Amniotic epithelial cell (primary cell): ENCODE data around the gene ARMH2.
"Not testable (repeated sequence)": the region's sequence is repeated elsewhere in the genome, so short reads cannot be mapped to it uniquely, and the experiment has no call there.

Experiments used
- DNase-seq: peaks from one replicate; pipeline ENCODE4 v3.0.0-alpha.2; 2010; ENCODE audit warnings: low read depth

ARMH2 gene

GRCh38 chr6:24764833-24765828 lies 33.6 kb downstream of the ARMH2 start:
- not testable (repeated sequence) for DNase-seq

DNA sequence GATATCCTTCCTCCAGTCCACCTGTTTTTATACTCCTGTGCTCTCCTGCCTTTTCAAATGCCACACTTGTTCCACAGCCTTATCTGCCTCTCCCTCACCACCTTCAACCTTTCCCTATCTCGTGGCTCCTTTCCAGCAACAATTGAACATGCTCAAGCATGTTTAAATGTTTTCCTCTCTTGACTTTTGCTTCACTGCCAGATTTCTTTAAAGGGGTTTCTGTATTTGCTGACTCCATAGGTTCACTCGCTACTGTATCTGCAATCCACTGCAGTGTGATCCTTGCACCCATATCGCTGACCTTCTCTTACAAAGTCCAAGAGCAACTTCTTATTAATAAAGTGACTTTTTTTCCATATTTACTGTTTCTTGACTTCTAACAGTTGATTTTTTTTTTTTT lies 35.1 kb downstream of the ARMH2 start:
- no peak for DNase-seq

DNA sequence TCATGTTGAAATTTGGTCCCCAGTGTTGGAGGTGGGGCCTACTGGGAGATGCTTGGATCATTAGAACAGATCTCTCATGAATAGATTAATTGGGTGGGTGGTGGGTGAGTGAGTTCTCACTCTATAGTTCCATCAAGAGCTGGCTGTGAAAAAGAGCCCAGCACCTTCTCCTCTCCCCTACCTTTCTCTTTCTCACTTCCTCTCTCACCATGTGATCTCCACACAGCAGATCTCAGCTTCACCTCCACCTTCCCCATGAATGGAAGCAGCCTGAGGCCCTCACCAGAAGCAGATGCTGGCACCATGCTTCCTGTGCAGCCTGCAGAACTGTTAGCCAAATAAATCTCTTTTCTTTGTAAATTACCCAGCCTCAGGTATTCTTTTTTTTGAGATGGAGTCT lies 36.9 kb downstream of the ARMH2 start:
- no peak for DNase-seq

GRCh38 chr6:24761193-24761835 lies 37.4 kb downstream of the ARMH2 start:
- no peak for DNase-seq

DNA sequence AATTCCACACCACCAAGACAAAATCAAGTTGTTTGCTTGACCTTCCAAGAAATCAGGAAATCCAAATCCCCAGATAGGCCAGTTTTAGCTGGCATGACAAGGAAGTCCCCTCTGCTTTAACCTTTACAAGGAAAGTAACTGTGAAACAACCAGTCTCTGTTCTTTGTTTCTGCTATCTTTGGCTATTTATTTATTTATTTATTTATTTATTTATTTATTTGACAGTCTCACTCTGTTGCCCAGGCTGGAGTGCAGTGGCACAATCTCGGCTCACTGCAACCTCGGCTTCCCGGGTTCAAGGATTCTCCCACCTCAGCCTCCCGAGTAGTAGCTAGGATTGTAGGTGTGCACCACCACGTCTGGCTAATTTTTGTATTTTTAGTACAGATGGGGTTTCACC lies 38.5 kb downstream of the ARMH2 start:
- no peak for DNase-seq

DNA sequence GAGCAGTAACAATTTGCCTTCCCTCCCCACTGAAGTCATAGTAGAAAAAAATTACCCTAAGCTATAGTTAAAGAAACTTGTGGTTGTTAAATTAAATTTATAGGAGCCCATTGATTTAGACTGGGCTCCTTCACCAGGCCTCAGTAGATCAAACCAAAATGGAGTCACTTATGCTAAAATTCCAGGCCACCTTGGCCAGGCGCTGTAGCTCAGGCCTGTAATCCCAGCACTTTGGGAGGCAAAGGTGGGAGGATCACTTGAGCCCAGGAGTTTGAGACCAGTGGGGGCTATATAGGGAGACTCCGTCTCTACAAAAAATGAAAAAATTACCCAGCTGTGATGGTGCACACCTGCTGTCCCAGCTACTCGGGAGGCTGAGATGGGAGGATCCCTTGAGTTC lies 39.0 kb downstream of the ARMH2 start:
- DNase-seq = no peak

- no peak for DNase-seq
Measured at GRCh38 chr6:24757611-24758010, 41.1 kb downstream of the ARMH2 start.

DNA sequence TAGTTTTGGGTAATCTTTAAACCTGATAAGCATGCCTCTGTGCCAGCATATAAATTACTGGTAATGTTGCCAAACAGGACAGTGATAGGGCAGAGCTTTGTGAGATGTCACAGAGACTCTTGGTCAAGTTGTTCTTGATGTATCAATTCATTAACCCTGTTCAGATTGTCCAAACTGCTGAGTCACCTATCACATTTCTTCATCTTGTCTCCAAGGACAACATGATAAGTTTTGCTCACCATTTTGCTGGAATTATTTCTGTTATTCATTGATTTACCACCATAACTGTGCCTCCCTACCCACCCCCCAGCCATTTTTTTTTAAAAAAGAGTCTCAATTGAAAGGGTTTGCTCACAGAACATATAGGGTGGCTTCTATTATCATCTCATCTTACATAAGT lies 43.4 kb downstream of the ARMH2 start:
- DNase-seq = peak; percentile 16

DNA sequence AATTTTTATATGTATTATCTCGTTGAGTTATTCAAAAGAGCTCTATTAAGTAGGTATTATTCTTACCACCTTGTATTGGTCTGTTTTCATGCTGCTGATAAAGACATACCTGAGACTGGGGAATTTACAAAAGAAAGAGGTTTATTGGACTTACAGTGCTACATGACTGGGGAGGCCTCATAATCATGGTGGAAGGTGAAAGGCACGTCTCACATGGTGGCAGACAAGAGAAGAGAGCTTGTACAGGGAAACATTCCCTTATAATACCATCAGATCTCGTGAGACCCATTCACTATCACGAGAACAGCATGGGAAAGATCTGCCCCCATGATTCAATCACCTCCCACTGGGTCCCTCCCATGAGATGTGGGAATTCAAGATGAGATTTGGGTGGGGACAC lies 44.3 kb downstream of the ARMH2 start:
- DNase-seq = not testable (repeated sequence)

DNA sequence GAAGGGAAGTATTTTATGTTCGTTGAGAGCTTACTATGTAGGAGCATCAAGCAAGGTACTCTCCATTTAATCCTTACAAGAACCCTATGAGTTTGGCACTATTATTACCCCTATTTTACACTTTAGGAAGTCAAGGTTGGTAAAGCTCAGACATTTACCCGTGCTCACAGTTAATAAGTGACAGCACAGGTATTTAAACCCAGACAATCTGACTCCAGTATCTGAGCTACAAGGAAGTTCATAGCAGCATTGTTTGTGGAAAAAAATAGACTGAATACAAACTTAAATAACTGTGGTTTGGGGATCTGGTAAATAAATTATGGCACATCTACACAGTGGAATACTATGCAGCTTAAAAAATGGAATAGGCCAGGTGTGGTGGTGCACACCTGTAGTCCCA lies 45.2 kb downstream of the ARMH2 start:
- no peak for DNase-seq

- peak; percentile 45 for DNase-seq
Measured at GRCh38 chr6:24752917-24753492, 45.7 kb downstream of the ARMH2 start.

DNA sequence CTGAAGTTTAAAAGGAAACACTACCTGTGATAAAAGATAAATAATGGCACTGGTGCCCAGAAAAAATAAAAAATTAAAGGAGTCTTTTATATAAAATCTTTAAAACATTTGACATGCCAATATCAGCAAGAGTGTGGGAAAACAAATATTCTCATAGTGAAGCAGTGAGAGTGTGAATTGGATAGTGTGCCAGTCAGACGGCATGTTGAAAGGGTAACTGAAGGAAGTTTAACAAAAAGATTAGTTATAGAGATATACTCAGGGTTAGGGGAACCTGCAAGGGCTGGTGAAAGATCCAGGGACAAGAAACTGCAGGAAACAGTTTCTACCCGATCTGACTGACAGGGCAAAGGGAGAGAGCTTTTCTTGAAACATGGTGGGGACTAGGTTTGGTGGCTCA lies 46.2 kb downstream of the ARMH2 start:
- DNase-seq = no peak

- DNase-seq = not testable (repeated sequence)
Measured at GRCh38 chr6:24750878-24751277, 47.8 kb downstream of the ARMH2 start.

DNA sequence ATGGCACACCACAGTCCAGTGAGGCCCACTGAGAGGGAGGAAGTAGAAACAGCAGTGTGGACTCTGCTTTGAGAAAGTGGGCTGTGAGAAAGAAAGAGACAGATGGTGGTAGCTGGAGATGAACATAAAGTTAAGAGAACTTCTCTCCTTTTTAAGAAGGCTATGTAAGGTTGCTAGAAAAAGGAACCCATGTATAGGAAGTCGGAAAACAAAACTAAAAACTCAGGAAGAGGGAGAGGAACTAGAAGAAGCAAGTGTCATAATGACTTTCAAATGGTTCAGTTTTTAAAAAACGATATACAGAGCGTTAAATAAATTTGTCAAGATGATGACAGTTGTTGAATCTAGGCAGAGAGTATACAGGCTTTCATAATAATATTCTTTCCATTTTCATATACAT lies 49.4 kb downstream of the ARMH2 start:
- DNase-seq = no peak
